ENCODE measurements around the gene RFC5.
"Not testable (repeated sequence)": the region's sequence is repeated elsewhere in the genome, so short reads cannot be mapped to it uniquely, and the experiment has no call there.

Gene RFC5

GRCh38 chr12:118017926-118018325 lies 1.4 kb downstream of the RFC5 start:
- no peak for DNase-seq

GRCh38 chr12:118020036-118020435 lies 3.5 kb downstream of the RFC5 start:
- no peak for DNase-seq

GRCh38 chr12:118022097-118022727 lies 5.7 kb downstream of the RFC5 start:
- DNase-seq: not testable (repeated sequence)

- DNase-seq: no peak
These were observed 6.2 kb downstream of the RFC5 start for GRCh38 chr12:118022728-118023109.

- DNase-seq: no peak
These were observed 6.9 kb downstream of the RFC5 start for GRCh38 chr12:118023301-118023860.

GRCh38 chr12:118025168-118025567 lies 8.7 kb downstream of the RFC5 start:
- DNase-seq: no peak

- DNase-seq: no peak
These were observed 12.7 kb downstream of the RFC5 start for GRCh38 chr12:118029166-118029565.

GRCh38 chr12:118032188-118032587 lies 15.7 kb downstream of the RFC5 start:
- DNase-seq: no peak

GRCh38 chr12:118033323-118033722 lies 16.8 kb downstream of the RFC5 start:
- no peak for DNase-seq

GRCh38 chr12:118033902-118034301 lies 17.4 kb downstream of the RFC5 start:
- DNase-seq: no peak

GRCh38 chr12:118034429-118035189 lies 18.1 kb downstream of the RFC5 start:
- peak; percentile 26 for DNase-seq

- no peak for DNase-seq
These were observed 18.9 kb downstream of the RFC5 start for GRCh38 chr12:118035190-118036041.

- DNase-seq: no peak
These were observed 20.3 kb downstream of the RFC5 start for GRCh38 chr12:118036672-118037411.

GRCh38 chr12:118038137-118038536 lies 21.6 kb downstream of the RFC5 start:
- DNase-seq: no peak

GRCh38 chr12:118042091-118042490 lies 25.6 kb downstream of the RFC5 start:
- DNase-seq: no peak

- no peak for DNase-seq
These were observed 27.6 kb downstream of the RFC5 start for GRCh38 chr12:118044075-118044474.

GRCh38 chr12:118044577-118044976 lies 28.1 kb downstream of the RFC5 start:
- DNase-seq: no peak

GRCh38 chr12:118046430-118046829 lies 29.9 kb downstream of the RFC5 start:
- DNase-seq: no peak

- no peak for DNase-seq
These were observed 34.7 kb downstream of the RFC5 start for GRCh38 chr12:118050972-118051910.

GRCh38 chr12:118052324-118053070 lies 36.0 kb downstream of the RFC5 start:
- DNase-seq: peak; percentile 94

Measured in kidney glomerular epithelial cell (primary cell).